Measurements from ENCODE around the gene ABRACL.

ABRACL gene

DNA sequence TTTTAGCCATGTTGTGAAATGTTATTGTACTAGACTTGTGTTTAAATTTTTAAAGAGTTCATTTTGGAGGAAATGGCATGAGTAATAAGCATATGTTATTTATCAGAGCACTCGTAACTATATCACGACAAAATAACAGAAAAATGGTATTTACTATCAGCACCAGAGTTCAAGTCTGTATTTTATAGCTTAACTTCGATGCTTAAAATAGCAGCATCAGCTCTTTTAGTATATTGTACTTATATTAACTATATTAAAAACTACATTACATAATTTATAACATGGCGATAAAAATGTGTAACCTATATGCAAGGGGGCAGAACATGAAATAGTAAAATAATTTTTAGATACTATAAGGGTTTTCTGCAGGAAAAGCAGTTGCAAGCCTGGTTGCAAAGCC lies 52.9 kb downstream of the ABRACL start:
- TF ChIP-seq, protein P1, sequence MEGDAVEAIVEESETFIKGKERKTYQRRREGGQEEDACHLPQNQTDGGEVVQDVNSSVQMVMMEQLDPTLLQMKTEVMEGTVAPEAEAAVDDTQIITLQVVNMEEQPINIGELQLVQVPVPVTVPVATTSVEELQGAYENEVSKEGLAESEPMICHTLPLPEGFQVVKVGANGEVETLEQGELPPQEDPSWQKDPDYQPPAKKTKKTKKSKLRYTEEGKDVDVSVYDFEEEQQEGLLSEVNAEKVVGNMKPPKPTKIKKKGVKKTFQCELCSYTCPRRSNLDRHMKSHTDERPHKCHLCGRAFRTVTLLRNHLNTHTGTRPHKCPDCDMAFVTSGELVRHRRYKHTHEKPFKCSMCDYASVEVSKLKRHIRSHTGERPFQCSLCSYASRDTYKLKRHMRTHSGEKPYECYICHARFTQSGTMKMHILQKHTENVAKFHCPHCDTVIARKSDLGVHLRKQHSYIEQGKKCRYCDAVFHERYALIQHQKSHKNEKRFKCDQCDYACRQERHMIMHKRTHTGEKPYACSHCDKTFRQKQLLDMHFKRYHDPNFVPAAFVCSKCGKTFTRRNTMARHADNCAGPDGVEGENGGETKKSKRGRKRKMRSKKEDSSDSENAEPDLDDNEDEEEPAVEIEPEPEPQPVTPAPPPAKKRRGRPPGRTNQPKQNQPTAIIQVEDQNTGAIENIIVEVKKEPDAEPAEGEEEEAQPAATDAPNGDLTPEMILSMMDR (IDR thresholded peaks at IDR 0.05; ENCODE audit: low read depth, low read length, missing control alignments), result no peak
- no peak overlapping the region for H3K4me3 ChIP-seq (replicated peaks; ENCODE audit: low read depth, low read length)
- no peak for DNase-seq (ENCODE audit: extremely low read depth, low read depth)

DNA sequence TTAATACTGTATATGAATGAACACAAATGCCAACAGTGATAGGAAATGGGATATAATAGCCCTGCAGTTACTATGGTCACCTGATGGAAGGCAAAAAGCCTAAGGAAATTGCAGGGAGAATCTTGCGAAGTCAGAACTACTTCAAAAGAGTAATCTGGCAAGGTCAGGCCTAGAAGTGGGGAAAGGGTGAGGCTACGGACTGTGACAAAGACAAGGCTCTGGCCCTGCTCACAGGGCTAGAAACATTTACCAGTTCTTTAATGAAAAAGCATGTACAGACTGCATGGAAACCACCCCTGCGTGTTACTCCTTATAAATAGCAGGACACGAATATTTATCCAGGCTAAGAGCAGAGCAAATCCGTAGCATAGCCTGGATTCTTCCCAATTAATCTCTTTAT lies 53.8 kb downstream of the ABRACL start:
- no peak for DNase-seq (ENCODE audit: extremely low read depth, low read depth)
- TF ChIP-seq, protein P1 (IDR thresholded peaks at IDR 0.05; ENCODE audit: low read depth, low read length, missing control alignments), result no peak
- H3K4me3 ChIP-seq (replicated peaks; ENCODE audit: low read depth, low read length), result no peak overlapping the region

DNA sequence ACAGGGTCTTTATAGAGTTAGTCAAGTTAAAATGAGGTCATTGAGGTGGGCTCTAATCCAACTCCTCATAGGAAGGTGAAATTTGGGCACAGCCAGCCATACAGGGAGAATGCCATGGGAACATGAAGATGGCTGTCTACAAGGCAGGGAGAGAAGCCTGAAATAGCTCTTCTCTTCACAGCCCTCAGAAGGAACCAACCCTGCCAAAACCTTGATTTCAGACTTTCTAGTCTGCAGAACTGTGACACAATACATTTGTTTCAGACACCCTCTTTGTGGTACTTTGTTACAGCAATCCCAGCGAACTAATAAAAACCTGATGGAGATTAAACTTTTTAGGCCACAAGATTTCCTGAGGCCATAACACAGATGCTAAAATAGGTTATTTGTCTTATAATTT lies 63.3 kb downstream of the ABRACL start:
- no peak for DNase-seq (ENCODE audit: extremely low read depth, low read depth)
- no peak overlapping the region for H3K4me3 ChIP-seq (replicated peaks; ENCODE audit: low read depth, low read length)
- TF ChIP-seq, protein P1 (IDR thresholded peaks at IDR 0.05; ENCODE audit: low read depth, low read length, missing control alignments), result no peak
